ENCODE data around the gene MRGPRX2. TPM values are rescaled to one million over a fixed set of nuclear protein-coding genes. Genes with fewer than 3 reads are reported as not detected.

The MRGPRX2 gene
- total and polyA plus RNA-seq, 10 of the 15 experiments (the other 5 are each of a cell fraction or from before 2014, with no cell fraction given) = 0.03 to 0.11 TPM; not detected in 8

- BruUV-seq (replicated peaks) = no TSS peak
- Histone ChIP-seq H3K36me3 (ENCODE audit: control insufficient read depth in 2 of 2, insufficient read depth in 2 of 2, low read length in 1 of 2) (no peaks in the 10 kb centered on the region), H3K4me1 (ENCODE audit: control insufficient read depth, insufficient read depth, low read length) (no peaks in the 10 kb centered on the region), H3K9ac (ENCODE audit: control insufficient read depth, insufficient read depth, low read length) (no peak overlapping the region), H3K79me2 (ENCODE audit: control insufficient read depth, insufficient read depth, low read length) (no peaks in the 10 kb centered on the region), H4K20me1 (ENCODE audit: control insufficient read depth, insufficient read depth) (no peaks in the 10 kb centered on the region), H3K27ac (ENCODE audit: control insufficient read depth, insufficient read depth) (no peak overlapping the region), H3K27me3 (replicated peaks in 1 of 2; ENCODE audit: control insufficient read depth in 2 of 2, insufficient read depth in 2 of 2, low read length in 1 of 2) (0 out of 4 replicates have a peak, but pooled peaks cover 0 to 1% of the 10 kb centered on the region in 2 experiments), H3K4me3 (no peak overlapping the region), H3K9me3 (replicated peaks; ENCODE audit: control insufficient read depth, insufficient read depth, low read length) (no peaks in the 10 kb centered on the region), H3K4me2 (ENCODE audit: control insufficient read depth, insufficient read depth) (no peak overlapping the region), H2AFZ (ENCODE audit: control insufficient read depth, low read depth, low read length) (no peak overlapping the region)
- DNase-seq (ENCODE audit: low read depth, low spot score) (no peak), FAIRE-seq (no peak), ATAC-seq (no peak)
- in situ Hi-C loops (cut with MboI) = no loop called here
- no peak for TF ChIP-seq KDM1A (IDR thresholded peaks at IDR 0.05; ENCODE audit: borderline replicate concordance)
- TF ChIP-seq LARP7 (IDR thresholded peaks at IDR 0.05) = no peak
- TF ChIP-seq SIX5 (IDR thresholded peaks at IDR 0.05; ENCODE audit: low read depth, low read length, severe bottlenecking) = no peak
- no peak for TF ChIP-seq MYB (IDR thresholded peaks at IDR 0.05; ENCODE audit: borderline replicate concordance, low read depth, low read length)
- SMC1A ChIA-PET (ENCODE audit: uncharacterized antibody, unreplicated experiment) = no interaction called here
- 45% methylated on average over 2 of the region's 2 CpGs for WGBS (ENCODE audit: insufficient coverage, insufficient replicate concordance, low lambda C conversion rate, missing lambda C conversion rate)
- intact Hi-C loops (cut with micrococcal nuclease; ENCODE audit: unreplicated experiment) = no loop called here
- POLR2A ChIA-PET = no interaction called here
- RAD21 ChIA-PET (ENCODE audit: unreplicated experiment) = no interaction called here
- CTCF ChIA-PET = interaction anchor here (1.7 to 1.9 kb wide), 2 partner anchors 20 to 21 kb away, joined by 3 to 4 read pairs; no protein-coding TSS in a partner anchor
These were observed 10.2 kb downstream of the MRGPRX2 start for GRCh38 chr11:19050281-19050680.

DNA sequence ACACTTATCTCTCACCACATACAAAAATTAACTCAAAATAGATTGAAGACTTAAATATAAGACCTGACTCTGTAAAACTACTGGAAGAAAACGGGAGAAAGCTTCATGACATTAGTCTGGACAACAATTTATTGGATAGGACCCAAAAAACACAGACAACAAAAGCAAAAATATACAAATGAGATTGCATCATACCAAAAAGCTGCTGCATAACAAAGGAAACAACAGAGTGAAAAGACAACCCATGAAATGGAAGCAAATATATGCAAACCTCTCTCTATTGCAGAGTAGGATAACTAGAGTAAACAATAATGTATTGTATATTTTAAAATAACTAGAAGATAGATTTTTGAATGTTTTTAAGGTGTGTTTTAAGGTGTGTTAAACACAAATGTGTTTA lies 11.2 kb downstream of the MRGPRX2 start:
- no peak overlapping the region for H2AFZ ChIP-seq (ENCODE audit: control insufficient read depth, low read depth, low read length)
- TF ChIP-seq NR2C2 (IDR thresholded peaks at IDR 0.05; ENCODE audit: borderline replicate concordance, control insufficient read depth, insufficient read length, low read depth) (no peak), LARP7 (IDR thresholded peaks at IDR 0.05) (no peak), BCL11A (IDR thresholded peaks at IDR 0.05; ENCODE audit: low read depth, low read length) (no peak), CREM (IDR thresholded peaks at IDR 0.05; ENCODE audit: low read depth) (no peak), CBX3 (IDR thresholded peaks at IDR 0.05; ENCODE audit: borderline replicate concordance, low read depth) (no peak), NBN (IDR thresholded peaks at IDR 0.05) (no peak), ZNF622 (IDR thresholded peaks at IDR 0.05) (no peak), MTA2 (IDR thresholded peaks at IDR 0.05; ENCODE audit: low read depth) (no peak), CBX5 (IDR thresholded peaks at IDR 0.05; ENCODE audit: low read depth) (no peak), ZNF592 (IDR thresholded peaks at IDR 0.05) (no peak)
- no peak for DNase-seq (ENCODE audit: low read depth, low spot score)
- H3K9ac ChIP-seq (ENCODE audit: control insufficient read depth, insufficient read depth, low read length) = no peak overlapping the region
- no peaks in the 10 kb centered on the region for H3K79me2 ChIP-seq (ENCODE audit: control insufficient read depth, insufficient read depth, low read length)
- H3K36me3 ChIP-seq (ENCODE audit: control insufficient read depth in 2 of 2, insufficient read depth in 2 of 2, low read length in 1 of 2) = no peaks in the 10 kb centered on the region
- no peak for FAIRE-seq
- no peaks in the 10 kb centered on the region for H3K9me3 ChIP-seq (replicated peaks; ENCODE audit: control insufficient read depth, insufficient read depth, low read length)
- no TSS peak for BruUV-seq (replicated peaks)
- CTCF ChIA-PET = no interaction called here
- intact Hi-C loops (cut with micrococcal nuclease; ENCODE audit: unreplicated experiment) = no loop called here
- H3K27me3 ChIP-seq (replicated peaks in 1 of 2; ENCODE audit: control insufficient read depth in 2 of 2, insufficient read depth in 2 of 2, low read length in 1 of 2) = no peaks in the 10 kb centered on the region
- WGBS (ENCODE audit: insufficient coverage, insufficient replicate concordance, low lambda C conversion rate, missing lambda C conversion rate) = 0% methylated on average over 1 of the region's 1 CpG
- SMC1A ChIA-PET (ENCODE audit: uncharacterized antibody, unreplicated experiment) = no interaction called here
- no peaks in the 10 kb centered on the region for H4K20me1 ChIP-seq (ENCODE audit: control insufficient read depth, insufficient read depth)
- no peak for ATAC-seq
- no peak overlapping the region for H3K4me2 ChIP-seq (ENCODE audit: control insufficient read depth, insufficient read depth)
- H3K4me3 ChIP-seq = no peak overlapping the region
- H3K4me1 ChIP-seq (ENCODE audit: control insufficient read depth, insufficient read depth, low read length) = no peaks in the 10 kb centered on the region
- in situ Hi-C loops (cut with MboI) = no loop called here
- RAD21 ChIA-PET (ENCODE audit: unreplicated experiment) = no interaction called here
- H3K27ac ChIP-seq (ENCODE audit: control insufficient read depth, insufficient read depth) = no peak overlapping the region
- POLR2A ChIA-PET = no interaction called here

Data from GM12878 (cell line).